ENCODE results near the gene UMODL1. TPM values are rescaled to one million over a fixed set of nuclear protein-coding genes. Genes with fewer than 3 reads are reported as not detected.
"Not testable (repeated sequence)": the region's sequence is repeated elsewhere in the genome, so short reads cannot be mapped to it uniquely, and the experiment has no call there.

UMODL1 gene
- total and polyA plus RNA-seq, 2 donors from 2014 or later: 0.39 TPM; not detected in 1

- Histone ChIP-seq H3K27ac (ENCODE audit: low read depth in 2 of 2, low read length in 2 of 2) (no peak overlapping the region), H3K9ac (ENCODE audit: low read length in 3 of 3) (no peak overlapping the region), H3K4me1 (ENCODE audit: control insufficient read depth in 2 of 3, insufficient read depth in 2 of 3, low read depth in 1 of 3, low read length in 3 of 3) (no peaks in the 10 kb centered on the region), H3K36me3 (ENCODE audit: control insufficient read depth in 2 of 3, insufficient read depth in 3 of 3, low read length in 3 of 3) (no peaks in the 10 kb centered on the region), H3K9me3 (ENCODE audit: control insufficient read depth in 2 of 3, insufficient read depth in 1 of 3, low read length in 3 of 3) (no peaks in the 10 kb centered on the region), H3K4me3 (ENCODE audit: low read length in 3 of 3) (no peak overlapping the region), H3K27me3 (ENCODE audit: control insufficient read depth, insufficient read depth, low read length) (no peaks in the 10 kb centered on the region)
- FAIRE-seq (peak; percentile 29), DNase-seq (no peak)
- no peak for TF ChIP-seq CTCF (IDR thresholded peaks at IDR 0.05; ENCODE audit: borderline replicate concordance, extremely low read depth, insufficient read depth)
- intact Hi-C loops (cut with DNase I): no loop called here
These were observed 1.3 kb upstream of the UMODL1 start for GRCh38 chr21:42069843-42070242.

- no peak for TF ChIP-seq CTCF (IDR thresholded peaks at IDR 0.05; ENCODE audit: borderline replicate concordance, extremely low read depth, insufficient read depth)
- H3K36me3 ChIP-seq (ENCODE audit: control insufficient read depth in 2 of 3, insufficient read depth in 3 of 3, low read length in 3 of 3): no peaks in the 10 kb centered on the region
- H3K9ac ChIP-seq (ENCODE audit: low read length in 3 of 3): no peak overlapping the region
- no peaks in the 10 kb centered on the region for H3K9me3 ChIP-seq (ENCODE audit: control insufficient read depth in 2 of 3, insufficient read depth in 1 of 3, low read length in 3 of 3)
- no peak overlapping the region for H3K4me3 ChIP-seq (ENCODE audit: low read length in 3 of 3)
- H3K27me3 ChIP-seq (ENCODE audit: control insufficient read depth, insufficient read depth, low read length): no peaks in the 10 kb centered on the region
- intact Hi-C loops (cut with DNase I): no loop called here
- no peak overlapping the region for H3K27ac ChIP-seq (ENCODE audit: low read depth in 2 of 2, low read length in 2 of 2)
- no peaks in the 10 kb centered on the region for H3K4me1 ChIP-seq (ENCODE audit: control insufficient read depth in 2 of 3, insufficient read depth in 2 of 3, low read depth in 1 of 3, low read length in 3 of 3)
- DNase-seq (peak in 1 of 5 donors; percentile 59), FAIRE-seq (no peak)
These were observed 2.3 kb downstream of the UMODL1 start for GRCh38 chr21:42073145-42074099.

- no peaks in the 10 kb centered on the region for H3K9me3 ChIP-seq (ENCODE audit: control insufficient read depth in 2 of 3, insufficient read depth in 1 of 3, low read length in 3 of 3)
- no peak overlapping the region for H3K9ac ChIP-seq (ENCODE audit: low read length in 3 of 3)
- no peaks in the 10 kb centered on the region for H3K4me1 ChIP-seq (ENCODE audit: control insufficient read depth in 2 of 3, insufficient read depth in 2 of 3, low read depth in 1 of 3, low read length in 3 of 3)
- intact Hi-C loops (cut with DNase I): no loop called here
- no peak overlapping the region for H3K27ac ChIP-seq (ENCODE audit: low read depth in 2 of 2, low read length in 2 of 2)
- H3K27me3 ChIP-seq (ENCODE audit: control insufficient read depth, insufficient read depth, low read length): no peaks in the 10 kb centered on the region
- no peak for TF ChIP-seq CTCF (IDR thresholded peaks at IDR 0.05; ENCODE audit: borderline replicate concordance, extremely low read depth, insufficient read depth)
- H3K4me3 ChIP-seq (ENCODE audit: low read length in 3 of 3): no peak overlapping the region
- FAIRE-seq (no peak), DNase-seq (peak in 1 of 5 donors; percentile 68)
- H3K36me3 ChIP-seq (ENCODE audit: control insufficient read depth in 2 of 3, insufficient read depth in 3 of 3, low read length in 3 of 3): no peaks in the 10 kb centered on the region
These were observed 4.8 kb downstream of the UMODL1 start for GRCh38 chr21:42075686-42076471.

- H3K9ac ChIP-seq (ENCODE audit: low read length in 3 of 3); FAIRE-seq; H3K27ac ChIP-seq (ENCODE audit: low read depth in 2 of 2, low read length in 2 of 2); H3K36me3 ChIP-seq (ENCODE audit: control insufficient read depth in 2 of 3, insufficient read depth in 3 of 3, low read length in 3 of 3); H3K9me3 ChIP-seq (ENCODE audit: control insufficient read depth in 2 of 3, insufficient read depth in 1 of 3, low read length in 3 of 3); H3K4me3 ChIP-seq (ENCODE audit: low read length in 3 of 3); intact Hi-C loops (cut with DNase I); DNase-seq; H3K27me3 ChIP-seq (ENCODE audit: control insufficient read depth, insufficient read depth, low read length); H3K4me1 ChIP-seq (ENCODE audit: control insufficient read depth in 2 of 3, insufficient read depth in 2 of 3, low read depth in 1 of 3, low read length in 3 of 3): not testable (repeated sequence)
These were observed 6.6 kb downstream of the UMODL1 start for GRCh38 chr21:42077685-42078238.

- H3K27me3 ChIP-seq (ENCODE audit: control insufficient read depth, insufficient read depth, low read length): not testable (repeated sequence)
These were observed 7.3 kb downstream of the UMODL1 start for GRCh38 chr21:42078247-42079007.

More at GRCh38 chr21:42078247-42079007, 7.3 kb downstream of the UMODL1 start:
- H3K36me3 ChIP-seq (ENCODE audit: control insufficient read depth in 2 of 3, insufficient read depth in 3 of 3, low read length in 3 of 3); FAIRE-seq; H3K27ac ChIP-seq (ENCODE audit: low read depth in 2 of 2, low read length in 2 of 2); H3K4me3 ChIP-seq (ENCODE audit: low read length in 3 of 3); H3K9me3 ChIP-seq (ENCODE audit: control insufficient read depth in 2 of 3, insufficient read depth in 1 of 3, low read length in 3 of 3); DNase-seq; intact Hi-C loops (cut with DNase I); H3K4me1 ChIP-seq (ENCODE audit: control insufficient read depth in 2 of 3, insufficient read depth in 2 of 3, low read depth in 1 of 3, low read length in 3 of 3); H3K9ac ChIP-seq (ENCODE audit: low read length in 3 of 3): not testable (repeated sequence)

All from kidney (tissue), 14 donors.